ENCODE measurements around the gene CD300LF. TPM values are rescaled to one million over a fixed set of nuclear protein-coding genes. Genes with fewer than 3 reads are reported as not detected.

The CD300LF gene
- total RNA-seq, 1 experiment from 2014 or later: not detected

DNA sequence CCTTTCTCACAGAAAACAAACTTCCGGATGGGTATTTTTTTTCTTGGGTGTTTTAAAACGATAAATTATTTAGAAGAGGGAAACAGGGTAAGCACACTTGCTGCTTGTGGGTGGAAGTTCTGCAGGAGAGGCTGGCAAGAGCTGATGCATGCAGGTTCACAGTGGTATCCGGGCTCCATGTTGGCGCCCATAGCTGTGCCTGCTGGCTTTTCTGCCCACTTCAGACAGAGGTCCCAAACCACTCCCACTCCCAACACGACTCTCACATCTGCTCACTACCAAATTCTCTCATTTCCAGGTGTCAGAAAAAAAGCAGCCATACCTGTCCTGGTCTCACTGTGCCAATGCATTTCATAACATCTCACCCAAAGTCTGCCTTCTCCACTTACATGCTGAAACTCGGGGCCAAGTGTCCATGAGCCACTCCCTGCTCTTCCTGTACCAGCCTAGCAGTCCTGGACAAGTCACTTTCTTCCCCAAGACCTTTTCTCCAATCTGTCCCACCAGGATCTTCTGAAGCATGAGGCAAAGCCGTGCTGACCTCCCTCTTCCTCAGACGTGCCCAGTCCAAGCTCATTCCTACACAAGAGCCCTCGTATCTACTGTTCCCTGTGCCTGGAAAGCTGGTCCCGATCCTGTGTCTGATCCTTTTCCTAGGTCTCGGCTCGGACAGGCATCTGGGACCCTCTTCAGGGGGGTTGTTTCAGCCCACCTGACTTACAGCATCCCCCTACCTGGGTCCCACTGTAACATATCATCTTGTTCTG, 1.5 kb downstream of the CD300LF start:
- DNase-seq (no peak), ATAC-seq (no peak; the same call in 1 of the 2 replicates)
- Histone ChIP-seq H3K9ac (ENCODE audit: low read length) (no peak overlapping the region), H3K27me3 (ENCODE audit: low read length) (peaks cover 54% of the 10 kb centered on the region), H3K79me2 (ENCODE audit: low read length) (no peaks in the 10 kb centered on the region), H3F3A (ENCODE audit: low read length, unreplicated experiment) (no peaks in the 10 kb centered on the region), H3K36me3 (ENCODE audit: low read depth, low read length) (no peaks in the 10 kb centered on the region), H3K9me3 (ENCODE audit: low read length) (no peaks in the 10 kb centered on the region), H3K4me1 (ENCODE audit: insufficient read depth, low read length) (peaks cover 4% of the 10 kb centered on the region; the same call in 1 of the 2 replicates), H4K20me1 (ENCODE audit: low read length) (no peaks in the 10 kb centered on the region), H3K4me2 (ENCODE audit: low read length) (no peak overlapping the region), H2AFZ (ENCODE audit: low read length) (no peak overlapping the region), H3K9me2 (replicated peaks; ENCODE audit: low read length) (no peaks in the 10 kb centered on the region), H3K4me3 (ENCODE audit: low read length) (no peak overlapping the region), H3K27ac (ENCODE audit: low read length) (no peak overlapping the region)
- intact Hi-C loops (cut with micrococcal nuclease): no loop called here
- CTCF ChIA-PET: no interaction called here
- no TSS peak for BruUV-seq (replicated peaks)
- POLR2A ChIA-PET (ENCODE audit: unreplicated experiment): no interaction called here
- TF ChIP-seq EZH2phosphoT487 (IDR thresholded peaks at IDR 0.05; ENCODE audit: borderline replicate concordance, low read length): no peak
- TF ChIP-seq EZH2 (IDR thresholded peaks at IDR 0.05; ENCODE audit: low read length, unreplicated experiment): no peak
- TF ChIP-seq CTCF (conservative IDR thresholded peaks at IDR 0.05; ENCODE audit: low read depth, low read length): no peak

DNA sequence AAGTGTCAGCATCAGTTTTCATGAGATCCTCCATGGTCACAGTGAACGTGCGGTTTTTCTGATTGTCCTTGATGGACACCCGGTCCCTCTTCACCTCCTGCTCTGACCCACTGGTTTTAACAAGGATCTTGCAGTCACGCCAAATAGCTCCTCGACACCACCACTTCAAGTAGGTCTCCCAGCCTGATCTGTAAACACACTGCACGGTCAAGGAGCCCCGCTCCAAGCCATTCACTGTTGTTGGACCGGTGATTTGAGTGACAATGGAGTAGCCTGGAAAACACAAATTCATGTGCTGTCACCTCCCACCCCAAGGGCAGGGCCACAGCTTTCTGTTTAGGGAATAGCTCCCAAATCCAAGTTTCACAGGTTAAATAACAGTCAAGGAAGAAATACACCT, 8.2 kb downstream of the CD300LF start:
- Histone ChIP-seq H3K9me2 (replicated peaks; ENCODE audit: low read length) (no peaks in the 10 kb centered on the region), H3K4me3 (ENCODE audit: low read length) (no peak overlapping the region), H4K20me1 (ENCODE audit: low read length) (no peaks in the 10 kb centered on the region), H3K27ac (ENCODE audit: low read length) (no peak overlapping the region), H3K79me2 (ENCODE audit: low read length) (no peaks in the 10 kb centered on the region), H3K4me2 (ENCODE audit: low read length) (no peak overlapping the region), H3F3A (ENCODE audit: low read length, unreplicated experiment) (no peaks in the 10 kb centered on the region), H3K9me3 (ENCODE audit: low read length) (no peaks in the 10 kb centered on the region), H3K4me1 (ENCODE audit: insufficient read depth, low read length) (no peaks in the 10 kb centered on the region), H3K36me3 (ENCODE audit: low read depth, low read length) (no peaks in the 10 kb centered on the region), H2AFZ (ENCODE audit: low read length) (no peak overlapping the region), H3K27me3 (ENCODE audit: low read length) (peaks cover 63% of the 10 kb centered on the region), H3K9ac (ENCODE audit: low read length) (no peak overlapping the region)
- POLR2A ChIA-PET (ENCODE audit: unreplicated experiment): no interaction called here
- ATAC-seq (no peak), DNase-seq (no peak)
- intact Hi-C loops (cut with micrococcal nuclease): no loop called here
- no peak for TF ChIP-seq EZH2phosphoT487 (IDR thresholded peaks at IDR 0.05; ENCODE audit: borderline replicate concordance, low read length)
- no peak for TF ChIP-seq EZH2 (IDR thresholded peaks at IDR 0.05; ENCODE audit: low read length, unreplicated experiment)
- no peak for TF ChIP-seq CTCF (conservative IDR thresholded peaks at IDR 0.05; ENCODE audit: low read depth, low read length)
- CTCF ChIA-PET: no interaction called here
- no TSS peak for BruUV-seq (replicated peaks)

DNA sequence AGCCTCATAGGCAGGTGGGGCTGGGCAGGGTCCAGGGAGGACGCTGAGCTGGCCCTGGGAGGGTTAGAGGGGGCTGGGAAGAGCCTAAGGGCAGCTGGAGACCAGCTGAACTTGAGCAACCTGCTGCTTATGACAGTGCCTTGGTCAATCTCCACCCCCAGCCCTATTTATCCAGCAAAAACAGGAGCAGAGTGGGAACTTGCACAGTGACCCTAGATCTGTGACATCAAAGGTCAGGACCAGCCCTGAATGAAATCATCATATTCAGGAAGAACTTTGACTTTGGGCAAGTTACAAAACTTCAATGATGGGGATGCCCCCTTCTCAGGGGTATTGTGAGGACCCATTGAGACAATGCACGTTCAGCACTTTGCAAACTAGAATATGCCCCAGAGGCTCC, 9.4 kb downstream of the CD300LF start:
- Histone ChIP-seq H3K4me1 (ENCODE audit: insufficient read depth, low read length) (no peaks in the 10 kb centered on the region), H3K9me3 (ENCODE audit: low read length) (no peaks in the 10 kb centered on the region), H4K20me1 (ENCODE audit: low read length) (no peaks in the 10 kb centered on the region), H3K36me3 (ENCODE audit: low read depth, low read length) (no peaks in the 10 kb centered on the region), H3K9ac (ENCODE audit: low read length) (no peak overlapping the region), H3K9me2 (replicated peaks; ENCODE audit: low read length) (no peaks in the 10 kb centered on the region), H3K79me2 (ENCODE audit: low read length) (no peaks in the 10 kb centered on the region), H3K27me3 (ENCODE audit: low read length) (peaks cover 67% of the 10 kb centered on the region), H3K27ac (ENCODE audit: low read length) (no peak overlapping the region), H3K4me3 (ENCODE audit: low read length) (no peak overlapping the region), H2AFZ (ENCODE audit: low read length) (no peak overlapping the region), H3K4me2 (ENCODE audit: low read length) (no peak overlapping the region), H3F3A (ENCODE audit: low read length, unreplicated experiment) (no peaks in the 10 kb centered on the region)
- CTCF ChIA-PET: no interaction called here
- ATAC-seq (no peak), DNase-seq (no peak)
- TF ChIP-seq CTCF (conservative IDR thresholded peaks at IDR 0.05; ENCODE audit: low read depth, low read length) (no peak), EZH2phosphoT487 (IDR thresholded peaks at IDR 0.05; ENCODE audit: borderline replicate concordance, low read length) (no peak), EZH2 (IDR thresholded peaks at IDR 0.05; ENCODE audit: low read length, unreplicated experiment) (no peak)
- intact Hi-C loops (cut with micrococcal nuclease): no loop called here
- no TSS peak for BruUV-seq (replicated peaks)
- POLR2A ChIA-PET (ENCODE audit: unreplicated experiment): interaction anchor here (0.6 kb wide), 1 partner anchor 29 kb away, joined by 4 read pairs; no protein-coding TSS in a partner anchor

Data from PC-3 (cell line).